ENCODE data around the gene HLA-DRB1.

HLA-DRB1 gene

GRCh38 chr6:32607263-32607987 lies 17.8 kb upstream of the HLA-DRB1 start:
- TF ChIP-seq TAF1 (IDR thresholded peaks at IDR 0.05; ENCODE audit: low read depth) (no peak), EP300 (IDR thresholded peaks at IDR 0.05; ENCODE audit: borderline replicate concordance) (no peak), TCF12 (IDR thresholded peaks at IDR 0.05; ENCODE audit: low read depth) (no peak), TEAD4 (IDR thresholded peaks at IDR 0.05) (no peak), USF1 (IDR thresholded peaks at IDR 0.05) (no peak), EGR1 (IDR thresholded peaks at IDR 0.05) (no peak), RAD21 (IDR thresholded peaks at IDR 0.05; ENCODE audit: low read depth) (no peak), FOXM1 (IDR thresholded peaks at IDR 0.05; ENCODE audit: borderline replicate concordance, low read depth) (no peak), NFIC (IDR thresholded peaks at IDR 0.05) (no peak), CREB1 (IDR thresholded peaks at IDR 0.05; ENCODE audit: low read depth) (no peak), CEBPB (IDR thresholded peaks at IDR 0.05) (no peak), YY1 (IDR thresholded peaks at IDR 0.05; ENCODE audit: low read depth) (no peak), ZBTB7A (IDR thresholded peaks at IDR 0.05; ENCODE audit: low read depth) (no peak), MAX (IDR thresholded peaks at IDR 0.05) (no peak)

- TF ChIP-seq EGR1 (IDR thresholded peaks at IDR 0.05) (no peak), CEBPB (IDR thresholded peaks at IDR 0.05) (no peak), FOXM1 (IDR thresholded peaks at IDR 0.05; ENCODE audit: borderline replicate concordance, low read depth) (no peak), RAD21 (IDR thresholded peaks at IDR 0.05; ENCODE audit: low read depth) (no peak), TEAD4 (IDR thresholded peaks at IDR 0.05) (no peak), NFIC (IDR thresholded peaks at IDR 0.05) (no peak), TCF12 (IDR thresholded peaks at IDR 0.05; ENCODE audit: low read depth) (no peak), YY1 (IDR thresholded peaks at IDR 0.05; ENCODE audit: low read depth) (no peak), TAF1 (IDR thresholded peaks at IDR 0.05; ENCODE audit: low read depth) (no peak), MAX (IDR thresholded peaks at IDR 0.05) (no peak), ZBTB7A (IDR thresholded peaks at IDR 0.05; ENCODE audit: low read depth) (no peak), EP300 (IDR thresholded peaks at IDR 0.05; ENCODE audit: borderline replicate concordance) (no peak), USF1 (IDR thresholded peaks at IDR 0.05) (no peak), REST (IDR thresholded peaks at IDR 0.05; ENCODE audit: low read depth) (no peak)
These were observed 14.8 kb upstream of the HLA-DRB1 start for GRCh38 chr6:32604434-32604877.

- TF ChIP-seq YY1 (IDR thresholded peaks at IDR 0.05; ENCODE audit: low read depth) (no peak), EGR1 (IDR thresholded peaks at IDR 0.05) (no peak), TAF1 (IDR thresholded peaks at IDR 0.05; ENCODE audit: low read depth) (no peak)
These were observed 14.2 kb upstream of the HLA-DRB1 start for GRCh38 chr6:32603888-32604287.

GRCh38 chr6:32603222-32603621 lies 13.6 kb upstream of the HLA-DRB1 start:
- TF ChIP-seq REST (IDR thresholded peaks at IDR 0.05; ENCODE audit: low read depth) (no peak), CEBPB (IDR thresholded peaks at IDR 0.05) (no peak), EP300 (IDR thresholded peaks at IDR 0.05; ENCODE audit: borderline replicate concordance) (no peak), CREB1 (IDR thresholded peaks at IDR 0.05; ENCODE audit: low read depth) (no peak), TEAD4 (IDR thresholded peaks at IDR 0.05) (no peak), TAF1 (IDR thresholded peaks at IDR 0.05; ENCODE audit: low read depth) (no peak), NFIC (IDR thresholded peaks at IDR 0.05) (no peak), USF1 (IDR thresholded peaks at IDR 0.05) (no peak), ZBTB7A (IDR thresholded peaks at IDR 0.05; ENCODE audit: low read depth) (no peak)

- TF ChIP-seq CEBPB (IDR thresholded peaks at IDR 0.05) (no peak), ZBTB7A (IDR thresholded peaks at IDR 0.05; ENCODE audit: low read depth) (no peak), REST (IDR thresholded peaks at IDR 0.05; ENCODE audit: low read depth) (no peak), YY1 (IDR thresholded peaks at IDR 0.05; ENCODE audit: low read depth) (no peak), FOXM1 (IDR thresholded peaks at IDR 0.05; ENCODE audit: borderline replicate concordance, low read depth) (no peak), CREB1 (IDR thresholded peaks at IDR 0.05; ENCODE audit: low read depth) (no peak), NFIC (IDR thresholded peaks at IDR 0.05) (no peak), EGR1 (IDR thresholded peaks at IDR 0.05) (no peak), TAF1 (IDR thresholded peaks at IDR 0.05; ENCODE audit: low read depth) (no peak), TCF12 (IDR thresholded peaks at IDR 0.05; ENCODE audit: low read depth) (no peak), MAX (IDR thresholded peaks at IDR 0.05) (no peak), RAD21 (IDR thresholded peaks at IDR 0.05; ENCODE audit: low read depth) (no peak), TEAD4 (IDR thresholded peaks at IDR 0.05) (no peak), USF1 (IDR thresholded peaks at IDR 0.05) (no peak), EP300 (IDR thresholded peaks at IDR 0.05; ENCODE audit: borderline replicate concordance) (no peak)
These were observed 12.7 kb upstream of the HLA-DRB1 start for GRCh38 chr6:32602383-32602782.

All from Ishikawa (cell line).